ENCODE data around the gene ATRIP.

The ATRIP gene

DNA sequence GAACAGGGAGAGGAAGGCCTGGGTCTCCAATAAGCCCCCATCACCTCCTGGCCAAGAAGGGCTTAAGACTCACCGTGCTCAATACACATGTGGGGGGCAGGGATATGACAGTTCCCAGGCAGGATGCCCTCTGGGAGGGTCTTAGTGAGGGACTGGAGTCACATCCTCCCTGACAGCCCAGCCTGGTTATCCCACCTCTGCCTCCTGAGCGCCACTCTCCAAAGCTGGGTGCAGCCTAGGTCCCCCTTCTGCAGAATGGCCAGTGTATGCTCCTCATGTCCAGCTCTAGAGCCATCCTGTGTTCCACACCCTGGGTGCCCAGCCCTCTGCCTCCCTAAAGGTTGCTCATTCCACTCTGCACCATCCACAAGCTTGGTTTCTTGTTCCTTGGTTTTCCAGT, 58.6 kb downstream of the ATRIP start:
- H3K36me3 ChIP-seq (ENCODE audit: control insufficient read depth, low read length): no peaks in the 10 kb centered on the region
- H3K79me2 ChIP-seq (ENCODE audit: control insufficient read depth, low read length): peaks cover 5% of the 10 kb centered on the region; the same call in 1 of the 2 replicates
- H3K27ac ChIP-seq (ENCODE audit: low read depth, low read length): no peak overlapping the region
- no peaks in the 10 kb centered on the region for H3K9me2 ChIP-seq (replicated peaks; ENCODE audit: control insufficient read depth, low read length)
- peaks cover 3% of the 10 kb centered on the region; the same call in 1 of the 2 replicates for H3F3A ChIP-seq (ENCODE audit: control insufficient read depth, insufficient read depth)
- peaks cover 34% of the 10 kb centered on the region for H3K4me1 ChIP-seq (ENCODE audit: control insufficient read depth, low read length)
- no peak overlapping the region; the same call in 1 of the 2 replicates for H3K4me3 ChIP-seq (ENCODE audit: low read length)
- peak overlapping the region; percentile 99; the same call in 1 of the 2 replicates for H3K4me2 ChIP-seq (ENCODE audit: low read length)
- no peaks in the 10 kb centered on the region for H4K20me1 ChIP-seq (ENCODE audit: control insufficient read depth, insufficient read depth, low read depth, low read length)
- TF ChIP-seq, protein P1, sequence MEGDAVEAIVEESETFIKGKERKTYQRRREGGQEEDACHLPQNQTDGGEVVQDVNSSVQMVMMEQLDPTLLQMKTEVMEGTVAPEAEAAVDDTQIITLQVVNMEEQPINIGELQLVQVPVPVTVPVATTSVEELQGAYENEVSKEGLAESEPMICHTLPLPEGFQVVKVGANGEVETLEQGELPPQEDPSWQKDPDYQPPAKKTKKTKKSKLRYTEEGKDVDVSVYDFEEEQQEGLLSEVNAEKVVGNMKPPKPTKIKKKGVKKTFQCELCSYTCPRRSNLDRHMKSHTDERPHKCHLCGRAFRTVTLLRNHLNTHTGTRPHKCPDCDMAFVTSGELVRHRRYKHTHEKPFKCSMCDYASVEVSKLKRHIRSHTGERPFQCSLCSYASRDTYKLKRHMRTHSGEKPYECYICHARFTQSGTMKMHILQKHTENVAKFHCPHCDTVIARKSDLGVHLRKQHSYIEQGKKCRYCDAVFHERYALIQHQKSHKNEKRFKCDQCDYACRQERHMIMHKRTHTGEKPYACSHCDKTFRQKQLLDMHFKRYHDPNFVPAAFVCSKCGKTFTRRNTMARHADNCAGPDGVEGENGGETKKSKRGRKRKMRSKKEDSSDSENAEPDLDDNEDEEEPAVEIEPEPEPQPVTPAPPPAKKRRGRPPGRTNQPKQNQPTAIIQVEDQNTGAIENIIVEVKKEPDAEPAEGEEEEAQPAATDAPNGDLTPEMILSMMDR (IDR thresholded peaks at IDR 0.05; ENCODE audit: low read depth, low read length, poor library complexity, severe bottlenecking): no peak
- TF ChIP-seq EZH2phosphoT487 (IDR thresholded peaks at IDR 0.05; ENCODE audit: borderline replicate concordance, low read length): no peak
- H3K27me3 ChIP-seq (ENCODE audit: control insufficient read depth, low read length): no peaks in the 10 kb centered on the region
- H3K9me3 ChIP-seq (ENCODE audit: control insufficient read depth, insufficient read depth, low read length): no peaks in the 10 kb centered on the region

DNA sequence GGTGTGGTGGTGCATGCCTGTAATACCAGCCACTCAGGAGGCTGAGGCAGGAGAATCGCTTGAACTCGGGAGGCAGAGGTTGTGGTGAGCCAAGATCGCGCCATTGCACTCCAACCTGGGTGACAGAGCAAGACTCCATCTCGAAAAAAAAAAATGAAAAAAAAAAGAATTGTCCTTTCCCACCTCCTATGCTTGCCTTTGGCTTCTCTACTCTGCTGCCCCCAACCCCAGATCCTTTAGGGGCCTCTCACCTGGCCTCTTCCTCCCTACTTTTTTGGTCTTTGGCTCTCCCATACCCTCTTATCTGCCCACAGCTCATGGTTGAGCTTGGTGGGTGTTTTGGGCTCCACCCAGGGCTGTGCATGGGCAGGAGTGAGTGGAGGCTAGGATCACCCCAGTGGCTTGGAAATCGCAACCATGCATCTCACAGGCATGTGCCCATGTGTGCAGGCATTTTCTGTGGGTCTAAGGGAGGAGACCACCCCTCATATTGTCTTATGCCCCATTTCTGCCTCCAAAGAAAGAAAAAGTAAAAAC, 59.5 kb downstream of the ATRIP start:
- Histone ChIP-seq H3F3A (ENCODE audit: control insufficient read depth, insufficient read depth) (peaks cover 3% of the 10 kb centered on the region; the same call in 1 of the 2 replicates), H3K9me2 (replicated peaks; ENCODE audit: control insufficient read depth, low read length) (no peaks in the 10 kb centered on the region), H3K4me3 (ENCODE audit: low read length) (no peak overlapping the region), H3K4me2 (ENCODE audit: low read length) (no peak overlapping the region), H3K36me3 (ENCODE audit: control insufficient read depth, low read length) (no peaks in the 10 kb centered on the region), H3K9me3 (ENCODE audit: control insufficient read depth, insufficient read depth, low read length) (no peaks in the 10 kb centered on the region), H3K27me3 (ENCODE audit: control insufficient read depth, low read length) (no peaks in the 10 kb centered on the region), H3K4me1 (ENCODE audit: control insufficient read depth, low read length) (peaks cover 34% of the 10 kb centered on the region), H3K27ac (ENCODE audit: low read depth, low read length) (no peak overlapping the region), H3K79me2 (ENCODE audit: control insufficient read depth, low read length) (peaks cover 5% of the 10 kb centered on the region; the same call in 1 of the 2 replicates), H4K20me1 (ENCODE audit: control insufficient read depth, insufficient read depth, low read depth, low read length) (no peaks in the 10 kb centered on the region)
- no peak for TF ChIP-seq EZH2phosphoT487 (IDR thresholded peaks at IDR 0.05; ENCODE audit: borderline replicate concordance, low read length)
- TF ChIP-seq, protein P1 (IDR thresholded peaks at IDR 0.05; ENCODE audit: low read depth, low read length, poor library complexity, severe bottlenecking): no peak

DNA sequence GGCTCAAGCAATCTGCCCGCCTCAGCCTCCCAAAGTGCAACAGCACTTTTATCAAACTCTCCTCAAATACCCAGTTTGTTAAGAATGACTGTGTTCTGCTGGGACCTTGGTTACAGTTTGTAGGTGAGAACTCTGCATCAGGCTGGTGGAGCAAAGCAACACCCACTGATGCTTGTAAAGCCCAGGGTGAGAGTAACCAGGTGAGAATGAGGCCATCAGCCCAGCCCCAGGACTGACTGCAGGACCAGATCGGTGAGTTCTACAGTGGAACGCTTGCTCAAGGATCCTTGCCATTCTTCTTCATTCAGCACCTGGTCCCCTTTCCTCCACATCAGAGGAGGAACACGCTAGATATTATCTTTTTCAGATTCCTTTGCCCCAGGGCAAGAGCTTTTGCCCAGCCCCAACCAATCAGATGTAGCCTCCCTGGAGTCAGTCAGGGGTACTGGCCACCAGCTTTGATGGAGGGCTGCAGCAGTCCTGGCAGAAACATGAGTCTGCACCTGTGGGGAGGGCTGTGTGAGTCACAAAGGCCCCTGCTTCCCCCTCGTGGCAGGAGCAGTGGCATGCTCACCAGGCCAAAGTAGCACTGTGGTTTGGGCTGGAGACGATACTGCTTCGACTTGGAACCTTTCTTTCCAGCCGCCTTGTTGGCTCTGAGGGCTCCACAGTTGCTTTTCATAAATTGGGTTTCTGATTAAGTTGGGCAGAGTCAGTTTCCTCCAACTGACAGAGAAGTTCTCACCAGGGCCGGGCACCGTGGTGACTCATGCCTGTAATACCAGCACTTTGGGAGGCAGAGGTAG, 60.9 kb downstream of the ATRIP start:
- Histone ChIP-seq H3K4me1 (ENCODE audit: control insufficient read depth, low read length) (peaks cover 34% of the 10 kb centered on the region), H3K4me3 (ENCODE audit: low read length) (no peak overlapping the region), H3K79me2 (ENCODE audit: control insufficient read depth, low read length) (peaks cover 5% of the 10 kb centered on the region; the same call in 1 of the 2 replicates), H3K27ac (ENCODE audit: low read depth, low read length) (no peak overlapping the region), H3K9me2 (replicated peaks; ENCODE audit: control insufficient read depth, low read length) (no peaks in the 10 kb centered on the region), H3K27me3 (ENCODE audit: control insufficient read depth, low read length) (no peaks in the 10 kb centered on the region), H3K9me3 (ENCODE audit: control insufficient read depth, insufficient read depth, low read length) (no peaks in the 10 kb centered on the region), H3F3A (ENCODE audit: control insufficient read depth, insufficient read depth) (peaks cover 3% of the 10 kb centered on the region; the same call in 1 of the 2 replicates), H3K36me3 (ENCODE audit: control insufficient read depth, low read length) (no peaks in the 10 kb centered on the region), H3K4me2 (ENCODE audit: low read length) (peak overlapping the region; percentile 28; the same call in 1 of the 2 replicates), H4K20me1 (ENCODE audit: control insufficient read depth, insufficient read depth, low read depth, low read length) (no peaks in the 10 kb centered on the region)
- TF ChIP-seq, protein P1 (IDR thresholded peaks at IDR 0.05; ENCODE audit: low read depth, low read length, poor library complexity, severe bottlenecking): peak; percentile 88
- no peak for TF ChIP-seq EZH2phosphoT487 (IDR thresholded peaks at IDR 0.05; ENCODE audit: borderline replicate concordance, low read length)
